ENCODE data around the gene SELENBP1.

DNA sequence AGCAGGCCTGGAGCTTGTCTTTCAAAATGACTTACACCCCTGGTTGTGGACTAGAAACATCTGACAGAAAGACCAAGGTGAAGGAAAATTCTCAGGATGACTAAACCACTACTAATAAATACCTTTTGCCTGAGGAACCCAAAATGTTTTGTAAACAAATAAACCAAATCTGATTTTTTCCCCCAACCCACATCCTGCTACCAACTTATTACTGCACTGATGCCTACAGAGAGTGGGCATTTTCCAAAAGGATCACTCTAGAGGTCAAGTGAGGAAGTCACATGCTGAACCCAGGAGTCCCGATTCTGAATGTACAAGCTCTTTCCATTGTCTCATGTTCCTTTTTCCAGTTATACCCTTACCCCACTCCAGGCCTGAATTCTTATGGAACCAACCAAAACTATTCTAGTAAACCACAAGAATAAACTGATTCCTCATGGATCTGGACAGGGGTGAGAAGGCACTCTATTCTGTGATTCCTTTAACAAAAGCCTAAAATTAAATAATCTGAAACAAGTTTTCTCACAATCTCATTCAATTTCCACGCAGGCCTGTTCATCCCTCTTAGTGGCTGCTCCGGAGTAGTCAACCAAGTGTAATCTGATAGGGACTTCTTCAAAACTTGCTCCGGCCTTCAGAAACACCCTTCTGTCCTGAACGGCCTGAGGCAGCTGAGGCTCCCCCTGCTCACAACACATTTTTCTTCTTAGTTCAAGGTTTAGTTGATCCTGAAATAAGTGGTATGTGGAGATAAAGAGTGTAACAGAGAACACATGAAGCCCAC, 46.7 kb downstream of the SELENBP1 start:
- TF ChIP-seq POLR2A (IDR thresholded peaks at IDR 0.05; ENCODE audit: low read depth) = no peak
- TF ChIP-seq, protein P1, sequence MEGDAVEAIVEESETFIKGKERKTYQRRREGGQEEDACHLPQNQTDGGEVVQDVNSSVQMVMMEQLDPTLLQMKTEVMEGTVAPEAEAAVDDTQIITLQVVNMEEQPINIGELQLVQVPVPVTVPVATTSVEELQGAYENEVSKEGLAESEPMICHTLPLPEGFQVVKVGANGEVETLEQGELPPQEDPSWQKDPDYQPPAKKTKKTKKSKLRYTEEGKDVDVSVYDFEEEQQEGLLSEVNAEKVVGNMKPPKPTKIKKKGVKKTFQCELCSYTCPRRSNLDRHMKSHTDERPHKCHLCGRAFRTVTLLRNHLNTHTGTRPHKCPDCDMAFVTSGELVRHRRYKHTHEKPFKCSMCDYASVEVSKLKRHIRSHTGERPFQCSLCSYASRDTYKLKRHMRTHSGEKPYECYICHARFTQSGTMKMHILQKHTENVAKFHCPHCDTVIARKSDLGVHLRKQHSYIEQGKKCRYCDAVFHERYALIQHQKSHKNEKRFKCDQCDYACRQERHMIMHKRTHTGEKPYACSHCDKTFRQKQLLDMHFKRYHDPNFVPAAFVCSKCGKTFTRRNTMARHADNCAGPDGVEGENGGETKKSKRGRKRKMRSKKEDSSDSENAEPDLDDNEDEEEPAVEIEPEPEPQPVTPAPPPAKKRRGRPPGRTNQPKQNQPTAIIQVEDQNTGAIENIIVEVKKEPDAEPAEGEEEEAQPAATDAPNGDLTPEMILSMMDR (IDR thresholded peaks at IDR 0.05) = no peak

Data from esophagus muscularis mucosa (tissue), 3 donors.